K562 (cell line): Measurements from ENCODE around the gene COL23A1.

Source experiments
- CREB1 ChIP-seq, 2 experiments: sonication (generic) in 1 of 2; formaldehyde crosslinking in 1 of 2; IDR thresholded peaks; 2 replicates each; pipeline versions ENCODE4 v1.6.1 to v1.8.0; 2012 to 2022; ENCODE audit warnings: inconsistent platforms in 1 of 2, mild to moderate bottlenecking in 1 of 2, missing genetic modification reagents in 1 of 2, moderate library complexity in 1 of 2
- MTA2 ChIP-seq: fragments of 450-650 bp; IDR thresholded peaks from 2 replicates; pipeline ENCODE4 v1.6.1; 2016; ENCODE audit warnings: low read depth
- POLR2A ChIP-seq: fragments of 450-650 bp; conservative IDR thresholded peaks from 2 replicates; pipeline ENCODE4 v1.6.1; 2016
- RAD21 ChIP-seq, 2 experiments: fragments of 250-450 bp in 1 of 2; fragments of 450-650 bp in 1 of 2; sonication (Bioruptor Pico) in 1 of 2; formaldehyde crosslinking in 1 of 2; IDR thresholded peaks in 1 of 2; conservative IDR thresholded peaks in 1 of 2; 2 replicates each; pipeline versions ENCODE4 v1.4.0 to v1.8.0; 2020 to 2022; ENCODE audit warnings: mild to moderate bottlenecking in 2 of 2, moderate library complexity in 1 of 2
- RCOR1 ChIP-seq, 2 experiments: IDR thresholded peaks; 2 replicates each; pipeline ENCODE4 v1.6.1; 2012; ENCODE audit warnings: low read depth in 2 of 2, low read length in 2 of 2, borderline replicate concordance in 1 of 2, improper control_type of control experiment in 1 of 2
- TF ChIP-seq, protein P1 (sequence below): IDR thresholded peaks from 3 replicates; pipeline ENCODE4 v1.6.1; 2011; ENCODE audit warnings: borderline replicate concordance, mild to moderate bottlenecking; ENCODE audit not compliant: insufficient read length, insufficient read depth
- TF ChIP-seq, protein P2 (sequence below), 3 experiments: IDR thresholded peaks in 2 of 3; conservative IDR thresholded peaks in 1 of 3; 2 replicates each; pipeline ENCODE4 v1.5.1; 2011 to 2012; ENCODE audit warnings: low read length in 3 of 3, mild to moderate bottlenecking in 3 of 3, control low read depth in 2 of 3, improper control_type of control experiment in 1 of 3, inconsistent platforms in 1 of 3, low read depth in 1 of 3, mixed read lengths in 1 of 3, moderate library complexity in 1 of 3; ENCODE audit not compliant: insufficient read depth in 2 of 3
- TF ChIP-seq, protein P3 (sequence below): fragments of 250-450 bp; sonication (Bioruptor Pico); IDR thresholded peaks from 2 replicates; pipeline ENCODE4 v1.8.0; 2022; ENCODE audit warnings: inconsistent platforms
- TF ChIP-seq, protein P4 (sequence below): IDR thresholded peaks from 2 replicates; pipeline ENCODE4 v1.6.1; 2016; ENCODE audit warnings: missing genetic modification characterization, missing compliant biosample characterization

DNA sequence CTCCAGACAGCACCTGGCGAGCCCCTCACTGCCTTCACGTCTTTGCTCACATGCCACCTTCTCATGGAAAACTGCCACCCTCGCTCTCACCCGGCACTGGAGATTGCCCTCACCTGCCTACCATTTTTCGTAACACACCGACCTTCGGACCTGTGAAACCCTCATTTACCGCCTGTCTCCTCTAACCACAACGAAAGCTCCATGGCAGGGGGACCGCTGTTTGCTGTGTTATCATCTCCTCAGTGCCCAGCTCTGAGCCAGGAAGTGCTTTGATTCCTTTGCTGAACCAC lies 248.4 kb downstream of the COL23A1 start:
- TF ChIP-seq MTA2 = no peak
- TF ChIP-seq, protein P1, sequence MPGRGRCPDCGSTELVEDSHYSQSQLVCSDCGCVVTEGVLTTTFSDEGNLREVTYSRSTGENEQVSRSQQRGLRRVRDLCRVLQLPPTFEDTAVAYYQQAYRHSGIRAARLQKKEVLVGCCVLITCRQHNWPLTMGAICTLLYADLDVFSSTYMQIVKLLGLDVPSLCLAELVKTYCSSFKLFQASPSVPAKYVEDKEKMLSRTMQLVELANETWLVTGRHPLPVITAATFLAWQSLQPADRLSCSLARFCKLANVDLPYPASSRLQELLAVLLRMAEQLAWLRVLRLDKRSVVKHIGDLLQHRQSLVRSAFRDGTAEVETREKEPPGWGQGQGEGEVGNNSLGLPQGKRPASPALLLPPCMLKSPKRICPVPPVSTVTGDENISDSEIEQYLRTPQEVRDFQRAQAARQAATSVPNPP = no peak
- no peak for TF ChIP-seq CREB1 (IDR thresholded peaks at IDR 0.05)
- no peak for TF ChIP-seq CREB1 (CRISPR knock-in tag; IDR thresholded peaks at IDR 0.05)
- TF ChIP-seq, protein P2, sequence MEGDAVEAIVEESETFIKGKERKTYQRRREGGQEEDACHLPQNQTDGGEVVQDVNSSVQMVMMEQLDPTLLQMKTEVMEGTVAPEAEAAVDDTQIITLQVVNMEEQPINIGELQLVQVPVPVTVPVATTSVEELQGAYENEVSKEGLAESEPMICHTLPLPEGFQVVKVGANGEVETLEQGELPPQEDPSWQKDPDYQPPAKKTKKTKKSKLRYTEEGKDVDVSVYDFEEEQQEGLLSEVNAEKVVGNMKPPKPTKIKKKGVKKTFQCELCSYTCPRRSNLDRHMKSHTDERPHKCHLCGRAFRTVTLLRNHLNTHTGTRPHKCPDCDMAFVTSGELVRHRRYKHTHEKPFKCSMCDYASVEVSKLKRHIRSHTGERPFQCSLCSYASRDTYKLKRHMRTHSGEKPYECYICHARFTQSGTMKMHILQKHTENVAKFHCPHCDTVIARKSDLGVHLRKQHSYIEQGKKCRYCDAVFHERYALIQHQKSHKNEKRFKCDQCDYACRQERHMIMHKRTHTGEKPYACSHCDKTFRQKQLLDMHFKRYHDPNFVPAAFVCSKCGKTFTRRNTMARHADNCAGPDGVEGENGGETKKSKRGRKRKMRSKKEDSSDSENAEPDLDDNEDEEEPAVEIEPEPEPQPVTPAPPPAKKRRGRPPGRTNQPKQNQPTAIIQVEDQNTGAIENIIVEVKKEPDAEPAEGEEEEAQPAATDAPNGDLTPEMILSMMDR (IDR thresholded peaks at IDR 0.05 in 2 of 3, conservative IDR thresholded peaks at IDR 0.05 in 1 of 3; ENCODE audit: insufficient read depth in 2 of 3, low read depth in 1 of 3, low read length in 3 of 3) = no peak
- TF ChIP-seq, protein P3, sequence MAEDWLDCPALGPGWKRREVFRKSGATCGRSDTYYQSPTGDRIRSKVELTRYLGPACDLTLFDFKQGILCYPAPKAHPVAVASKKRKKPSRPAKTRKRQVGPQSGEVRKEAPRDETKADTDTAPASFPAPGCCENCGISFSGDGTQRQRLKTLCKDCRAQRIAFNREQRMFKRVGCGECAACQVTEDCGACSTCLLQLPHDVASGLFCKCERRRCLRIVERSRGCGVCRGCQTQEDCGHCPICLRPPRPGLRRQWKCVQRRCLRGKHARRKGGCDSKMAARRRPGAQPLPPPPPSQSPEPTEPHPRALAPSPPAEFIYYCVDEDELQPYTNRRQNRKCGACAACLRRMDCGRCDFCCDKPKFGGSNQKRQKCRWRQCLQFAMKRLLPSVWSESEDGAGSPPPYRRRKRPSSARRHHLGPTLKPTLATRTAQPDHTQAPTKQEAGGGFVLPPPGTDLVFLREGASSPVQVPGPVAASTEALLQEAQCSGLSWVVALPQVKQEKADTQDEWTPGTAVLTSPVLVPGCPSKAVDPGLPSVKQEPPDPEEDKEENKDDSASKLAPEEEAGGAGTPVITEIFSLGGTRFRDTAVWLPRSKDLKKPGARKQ (CRISPR knock-in tag) = no peak
- no peak for TF ChIP-seq POLR2A
- TF ChIP-seq RAD21 (CRISPR knock-in tag; conservative IDR thresholded peaks at IDR 0.05 in 1 of 2, IDR thresholded peaks at IDR 0.05 in 1 of 2) = no peak
- TF ChIP-seq, protein P4, sequence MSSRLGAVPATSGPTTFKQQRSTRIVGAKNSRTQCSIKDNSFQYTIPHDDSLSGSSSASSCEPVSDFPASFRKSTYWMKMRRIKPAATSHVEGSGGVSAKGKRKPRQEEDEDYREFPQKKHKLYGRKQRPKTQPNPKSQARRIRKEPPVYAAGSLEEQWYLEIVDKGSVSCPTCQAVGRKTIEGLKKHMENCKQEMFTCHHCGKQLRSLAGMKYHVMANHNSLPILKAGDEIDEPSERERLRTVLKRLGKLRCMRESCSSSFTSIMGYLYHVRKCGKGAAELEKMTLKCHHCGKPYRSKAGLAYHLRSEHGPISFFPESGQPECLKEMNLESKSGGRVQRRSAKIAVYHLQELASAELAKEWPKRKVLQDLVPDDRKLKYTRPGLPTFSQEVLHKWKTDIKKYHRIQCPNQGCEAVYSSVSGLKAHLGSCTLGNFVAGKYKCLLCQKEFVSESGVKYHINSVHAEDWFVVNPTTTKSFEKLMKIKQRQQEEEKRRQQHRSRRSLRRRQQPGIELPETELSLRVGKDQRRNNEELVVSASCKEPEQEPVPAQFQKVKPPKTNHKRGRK = no peak
- no peak for TF ChIP-seq RCOR1 (IDR thresholded peaks at IDR 0.05; ENCODE audit: borderline replicate concordance in 1 of 2, low read depth in 2 of 2, low read length in 2 of 2)
